ENCODE data around the gene ZNF45.

The ZNF45 gene

DNA sequence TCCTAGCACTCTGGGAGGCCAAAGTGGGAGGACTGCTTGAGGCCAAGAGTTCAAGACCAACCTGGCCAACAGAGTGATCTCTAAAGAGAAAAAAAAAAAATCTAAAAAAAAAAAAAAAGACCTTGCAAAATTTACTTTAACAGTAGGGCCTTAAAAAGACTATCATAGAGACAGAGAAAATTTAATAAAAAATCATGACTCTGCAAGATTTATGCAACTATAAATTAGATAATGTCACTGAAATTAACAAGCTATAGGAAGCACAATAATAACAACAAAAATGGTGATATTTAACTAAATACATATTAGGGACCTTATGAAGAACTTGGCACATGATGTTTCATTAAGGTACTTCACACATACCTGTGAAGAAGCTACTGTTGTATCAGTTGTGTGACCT, 11.2 kb downstream of the ZNF45 start:
- H3K36me3 ChIP-seq (ENCODE audit: control insufficient read depth in 2 of 2, insufficient read depth in 2 of 2, low read length in 2 of 2): peaks cover 74 to 77% of the 10 kb centered on the region in 2 donors
- no peak overlapping the region for H3K27ac ChIP-seq (ENCODE audit: low read depth in 2 of 2, low read length in 2 of 2)
- peaks cover 12 to 21% of the 10 kb centered on the region in 2 donors for H3K9me3 ChIP-seq (ENCODE audit: control insufficient read depth in 2 of 2, low read length in 2 of 2)
- H3K4me1 ChIP-seq (ENCODE audit: control insufficient read depth in 2 of 2, insufficient read depth in 2 of 2, low read length in 2 of 2): no peaks in the 10 kb centered on the region
- no peak overlapping the region for H3K4me3 ChIP-seq (ENCODE audit: low read length in 2 of 2)
- H3K9ac ChIP-seq (ENCODE audit: low read depth in 1 of 2, low read length in 2 of 2): no peak overlapping the region
- H3K27me3 ChIP-seq (ENCODE audit: control insufficient read depth in 2 of 2, insufficient read depth in 2 of 2, low read length in 2 of 2): no peaks in the 10 kb centered on the region

DNA sequence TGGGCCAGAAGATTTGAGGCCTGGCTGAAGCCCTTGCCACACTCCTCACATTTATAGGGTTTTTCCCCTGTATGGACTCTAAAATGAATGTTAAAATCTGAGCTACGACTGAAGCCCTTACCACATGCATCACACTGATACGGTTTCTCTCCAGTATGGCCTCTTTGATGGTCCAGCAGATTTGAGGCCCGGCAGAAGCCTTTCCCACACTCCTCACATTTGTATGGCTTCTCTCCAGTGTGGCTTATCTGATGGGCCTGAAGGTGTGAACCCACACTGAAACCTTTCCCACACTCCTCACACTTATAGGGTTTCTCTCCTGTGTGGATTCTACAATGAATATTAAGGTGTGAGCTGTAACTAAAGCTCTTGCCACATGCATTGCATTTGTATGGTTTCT, 21.0 kb downstream of the ZNF45 start:
- H3K9me3 ChIP-seq (ENCODE audit: control insufficient read depth in 2 of 2, low read length in 2 of 2): peaks cover 48 to 65% of the 10 kb centered on the region in 2 donors
- H3K4me3 ChIP-seq (ENCODE audit: low read length in 2 of 2): no peak overlapping the region
- H3K4me1 ChIP-seq (ENCODE audit: control insufficient read depth in 2 of 2, insufficient read depth in 2 of 2, low read length in 2 of 2): no peaks in the 10 kb centered on the region
- peaks cover 55 to 57% of the 10 kb centered on the region in 2 donors for H3K36me3 ChIP-seq (ENCODE audit: control insufficient read depth in 2 of 2, insufficient read depth in 2 of 2, low read length in 2 of 2)
- H3K9ac ChIP-seq (ENCODE audit: low read depth in 1 of 2, low read length in 2 of 2): no peak overlapping the region
- H3K27ac ChIP-seq (ENCODE audit: low read depth in 2 of 2, low read length in 2 of 2): no peak overlapping the region
- H3K27me3 ChIP-seq (ENCODE audit: control insufficient read depth in 2 of 2, insufficient read depth in 2 of 2, low read length in 2 of 2): no peaks in the 10 kb centered on the region

DNA sequence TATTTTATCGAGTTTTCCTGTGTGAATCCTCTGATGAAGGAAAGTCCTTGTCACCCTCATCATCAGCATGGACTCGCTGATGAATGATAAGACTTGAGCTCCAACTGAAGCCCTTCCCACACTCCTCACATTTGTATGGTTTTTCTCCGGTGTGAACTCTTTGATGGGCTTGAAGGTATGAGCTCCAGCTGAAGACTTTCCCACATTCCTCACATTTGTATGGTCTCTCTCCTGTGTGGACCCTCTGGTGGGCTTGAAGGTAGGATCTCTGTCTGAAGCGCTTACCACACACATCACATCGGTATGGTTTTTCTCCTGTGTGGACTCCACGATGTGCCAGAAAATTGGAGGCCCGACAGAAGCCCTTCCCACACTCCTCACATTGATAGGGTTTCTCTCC, 21.7 kb downstream of the ZNF45 start:
- H3K4me3 ChIP-seq (ENCODE audit: low read length in 2 of 2): peak overlapping the region in 1 of 2 donors; percentile 29
- H3K4me1 ChIP-seq (ENCODE audit: control insufficient read depth in 2 of 2, insufficient read depth in 2 of 2, low read length in 2 of 2): no peaks in the 10 kb centered on the region
- no peak overlapping the region for H3K27ac ChIP-seq (ENCODE audit: low read depth in 2 of 2, low read length in 2 of 2)
- no peaks in the 10 kb centered on the region for H3K27me3 ChIP-seq (ENCODE audit: control insufficient read depth in 2 of 2, insufficient read depth in 2 of 2, low read length in 2 of 2)
- peaks cover 48 to 51% of the 10 kb centered on the region in 2 donors for H3K36me3 ChIP-seq (ENCODE audit: control insufficient read depth in 2 of 2, insufficient read depth in 2 of 2, low read length in 2 of 2)
- no peak overlapping the region for H3K9ac ChIP-seq (ENCODE audit: low read depth in 1 of 2, low read length in 2 of 2)
- H3K9me3 ChIP-seq (ENCODE audit: control insufficient read depth in 2 of 2, low read length in 2 of 2): peaks cover 54 to 67% of the 10 kb centered on the region in 2 donors

DNA sequence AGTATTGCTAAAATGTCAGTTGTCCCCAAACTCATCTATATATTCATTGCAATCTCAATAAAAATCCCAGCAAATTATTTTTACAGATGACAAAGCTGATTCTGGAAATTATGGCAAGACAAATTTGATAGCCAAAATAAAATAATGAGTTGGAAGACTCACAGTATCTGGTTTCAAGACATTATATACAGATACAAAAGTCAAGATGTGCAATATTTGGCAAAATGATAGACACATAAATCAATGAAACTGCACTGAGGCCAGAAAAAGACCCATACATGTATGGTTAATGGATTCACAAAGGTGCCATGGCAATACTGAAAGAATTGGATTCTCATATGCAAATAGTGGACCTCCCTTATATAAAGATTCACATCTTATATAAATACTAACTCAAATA, 24.2 kb downstream of the ZNF45 start:
- Histone ChIP-seq H3K36me3 (ENCODE audit: control insufficient read depth in 2 of 2, insufficient read depth in 2 of 2, low read length in 2 of 2) (peaks cover 24 to 26% of the 10 kb centered on the region in 2 donors), H3K27me3 (ENCODE audit: control insufficient read depth in 2 of 2, insufficient read depth in 2 of 2, low read length in 2 of 2) (no peaks in the 10 kb centered on the region), H3K27ac (ENCODE audit: low read depth in 2 of 2, low read length in 2 of 2) (no peak overlapping the region), H3K9ac (ENCODE audit: low read depth in 1 of 2, low read length in 2 of 2) (no peak overlapping the region), H3K4me1 (ENCODE audit: control insufficient read depth in 2 of 2, insufficient read depth in 2 of 2, low read length in 2 of 2) (no peaks in the 10 kb centered on the region), H3K4me3 (ENCODE audit: low read length in 2 of 2) (no peak overlapping the region), H3K9me3 (ENCODE audit: control insufficient read depth in 2 of 2, low read length in 2 of 2) (peaks cover 55 to 63% of the 10 kb centered on the region in 2 donors)

DNA sequence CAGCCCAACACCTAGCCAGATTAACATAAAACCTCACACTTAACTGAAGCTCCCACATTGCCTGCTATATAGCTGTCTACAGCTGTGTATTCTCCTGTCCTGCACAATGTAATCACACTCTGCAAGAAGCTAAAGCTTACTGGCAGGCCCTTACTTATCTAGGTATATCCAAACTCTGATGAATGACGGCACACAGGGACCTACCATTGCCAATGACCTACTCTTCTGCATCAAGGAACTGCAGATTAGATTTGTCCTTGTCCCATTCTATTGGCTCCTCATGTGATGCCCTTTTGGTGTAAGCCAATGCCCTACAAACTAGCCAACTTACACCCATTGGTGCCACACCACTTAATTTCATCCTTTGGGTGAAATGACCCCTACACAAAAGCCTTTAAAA, 26.4 kb downstream of the ZNF45 start:
- H3K4me1 ChIP-seq (ENCODE audit: control insufficient read depth in 2 of 2, insufficient read depth in 2 of 2, low read length in 2 of 2): no peaks in the 10 kb centered on the region
- H3K4me3 ChIP-seq (ENCODE audit: low read length in 2 of 2): no peak overlapping the region
- peaks cover 2 to 3% of the 10 kb centered on the region in 2 donors for H3K36me3 ChIP-seq (ENCODE audit: control insufficient read depth in 2 of 2, insufficient read depth in 2 of 2, low read length in 2 of 2)
- peaks cover 38 to 46% of the 10 kb centered on the region in 2 donors for H3K9me3 ChIP-seq (ENCODE audit: control insufficient read depth in 2 of 2, low read length in 2 of 2)
- no peaks in the 10 kb centered on the region for H3K27me3 ChIP-seq (ENCODE audit: control insufficient read depth in 2 of 2, insufficient read depth in 2 of 2, low read length in 2 of 2)
- no peak overlapping the region for H3K27ac ChIP-seq (ENCODE audit: low read depth in 2 of 2, low read length in 2 of 2)
- no peak overlapping the region for H3K9ac ChIP-seq (ENCODE audit: low read depth in 1 of 2, low read length in 2 of 2)

DNA sequence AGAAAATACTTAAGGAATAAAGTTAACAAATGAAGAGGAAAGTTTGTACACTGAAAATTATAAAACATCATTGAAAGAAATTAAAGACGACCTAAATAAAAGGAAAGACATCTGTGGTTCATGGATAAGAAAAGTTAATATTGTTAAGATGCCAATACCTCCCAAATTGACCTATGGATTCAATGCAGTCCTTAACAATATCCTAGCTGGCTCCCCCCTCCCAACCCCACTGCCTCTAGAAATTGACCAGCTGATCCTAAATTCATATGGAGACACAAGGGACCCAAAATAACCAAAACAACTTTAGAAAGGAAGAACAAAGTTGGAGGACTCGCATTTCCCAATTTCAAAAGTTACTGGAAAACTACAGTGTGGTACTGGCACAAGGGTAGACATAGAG, 28.3 kb downstream of the ZNF45 start:
- H3K9ac ChIP-seq (ENCODE audit: low read depth in 1 of 2, low read length in 2 of 2): no peak overlapping the region
- peaks cover 0 to 3% of the 10 kb centered on the region in 2 donors for H3K4me1 ChIP-seq (ENCODE audit: control insufficient read depth in 2 of 2, insufficient read depth in 2 of 2, low read length in 2 of 2)
- no peaks in the 10 kb centered on the region for H3K27me3 ChIP-seq (ENCODE audit: control insufficient read depth in 2 of 2, insufficient read depth in 2 of 2, low read length in 2 of 2)
- H3K36me3 ChIP-seq (ENCODE audit: control insufficient read depth in 2 of 2, insufficient read depth in 2 of 2, low read length in 2 of 2): no peaks in the 10 kb centered on the region
- no peak overlapping the region for H3K27ac ChIP-seq (ENCODE audit: low read depth in 2 of 2, low read length in 2 of 2)
- H3K9me3 ChIP-seq (ENCODE audit: control insufficient read depth in 2 of 2, low read length in 2 of 2): peaks cover 26 to 35% of the 10 kb centered on the region in 2 donors
- H3K4me3 ChIP-seq (ENCODE audit: low read length in 2 of 2): no peak overlapping the region

DNA sequence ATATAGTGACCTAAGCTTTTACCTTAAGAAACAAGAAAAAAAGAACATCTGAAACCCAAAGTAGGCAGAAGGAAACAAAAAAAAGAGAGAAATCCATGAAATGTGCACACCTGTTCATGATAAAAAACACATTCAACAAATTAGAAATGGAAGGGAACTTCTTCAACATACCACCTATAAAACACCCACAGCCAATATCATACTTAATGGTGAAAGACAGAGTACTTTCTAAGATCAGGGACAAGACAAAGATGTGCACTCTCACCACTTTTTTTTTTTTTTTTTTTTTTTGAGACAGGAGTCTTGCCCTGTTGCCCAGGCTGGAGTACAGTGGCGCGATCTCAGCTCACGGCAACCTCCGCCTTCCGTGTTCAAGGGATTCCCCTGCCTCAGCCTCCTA, 29.2 kb downstream of the ZNF45 start:
- Histone ChIP-seq H3K9ac (ENCODE audit: low read depth in 1 of 2, low read length in 2 of 2) (no peak overlapping the region), H3K4me1 (ENCODE audit: control insufficient read depth in 2 of 2, insufficient read depth in 2 of 2, low read length in 2 of 2) (peaks cover 3 to 4% of the 10 kb centered on the region in 2 donors), H3K36me3 (ENCODE audit: control insufficient read depth in 2 of 2, insufficient read depth in 2 of 2, low read length in 2 of 2) (no peaks in the 10 kb centered on the region), H3K9me3 (ENCODE audit: control insufficient read depth in 2 of 2, low read length in 2 of 2) (peaks cover 22 to 33% of the 10 kb centered on the region in 2 donors), H3K27me3 (ENCODE audit: control insufficient read depth in 2 of 2, insufficient read depth in 2 of 2, low read length in 2 of 2) (no peaks in the 10 kb centered on the region), H3K4me3 (ENCODE audit: low read length in 2 of 2) (no peak overlapping the region), H3K27ac (ENCODE audit: low read depth in 2 of 2, low read length in 2 of 2) (no peak overlapping the region)

DNA sequence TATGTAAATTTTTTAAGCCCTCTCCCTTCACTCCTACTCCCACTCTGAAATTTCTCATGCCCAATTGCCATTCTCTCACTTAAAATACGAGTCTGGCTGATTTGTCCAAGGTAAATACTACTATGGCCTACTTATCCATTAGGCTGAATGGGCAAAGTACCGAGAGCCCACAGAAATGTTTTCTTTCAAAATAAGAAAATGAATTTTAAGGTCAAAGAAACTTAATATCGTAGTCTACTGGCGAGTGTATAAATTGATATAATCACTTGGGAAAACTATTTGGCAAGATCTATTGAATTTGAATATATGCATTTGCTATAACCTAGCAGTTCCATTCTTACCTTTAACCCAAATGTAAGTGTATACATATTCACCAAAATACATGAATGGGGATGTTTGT, 32.7 kb downstream of the ZNF45 start:
- Histone ChIP-seq H3K36me3 (ENCODE audit: control insufficient read depth in 2 of 2, insufficient read depth in 2 of 2, low read length in 2 of 2) (no peaks in the 10 kb centered on the region), H3K27ac (ENCODE audit: low read depth in 2 of 2, low read length in 2 of 2) (no peak overlapping the region), H3K4me1 (ENCODE audit: control insufficient read depth in 2 of 2, insufficient read depth in 2 of 2, low read length in 2 of 2) (peaks cover 3 to 5% of the 10 kb centered on the region in 2 donors), H3K9ac (ENCODE audit: low read depth in 1 of 2, low read length in 2 of 2) (no peak overlapping the region), H3K9me3 (ENCODE audit: control insufficient read depth in 2 of 2, low read length in 2 of 2) (peaks cover 13% of the 10 kb centered on the region in 2 donors), H3K4me3 (ENCODE audit: low read length in 2 of 2) (peak overlapping the region; percentile 75 to 94), H3K27me3 (ENCODE audit: control insufficient read depth in 2 of 2, insufficient read depth in 2 of 2, low read length in 2 of 2) (no peaks in the 10 kb centered on the region)

DNA sequence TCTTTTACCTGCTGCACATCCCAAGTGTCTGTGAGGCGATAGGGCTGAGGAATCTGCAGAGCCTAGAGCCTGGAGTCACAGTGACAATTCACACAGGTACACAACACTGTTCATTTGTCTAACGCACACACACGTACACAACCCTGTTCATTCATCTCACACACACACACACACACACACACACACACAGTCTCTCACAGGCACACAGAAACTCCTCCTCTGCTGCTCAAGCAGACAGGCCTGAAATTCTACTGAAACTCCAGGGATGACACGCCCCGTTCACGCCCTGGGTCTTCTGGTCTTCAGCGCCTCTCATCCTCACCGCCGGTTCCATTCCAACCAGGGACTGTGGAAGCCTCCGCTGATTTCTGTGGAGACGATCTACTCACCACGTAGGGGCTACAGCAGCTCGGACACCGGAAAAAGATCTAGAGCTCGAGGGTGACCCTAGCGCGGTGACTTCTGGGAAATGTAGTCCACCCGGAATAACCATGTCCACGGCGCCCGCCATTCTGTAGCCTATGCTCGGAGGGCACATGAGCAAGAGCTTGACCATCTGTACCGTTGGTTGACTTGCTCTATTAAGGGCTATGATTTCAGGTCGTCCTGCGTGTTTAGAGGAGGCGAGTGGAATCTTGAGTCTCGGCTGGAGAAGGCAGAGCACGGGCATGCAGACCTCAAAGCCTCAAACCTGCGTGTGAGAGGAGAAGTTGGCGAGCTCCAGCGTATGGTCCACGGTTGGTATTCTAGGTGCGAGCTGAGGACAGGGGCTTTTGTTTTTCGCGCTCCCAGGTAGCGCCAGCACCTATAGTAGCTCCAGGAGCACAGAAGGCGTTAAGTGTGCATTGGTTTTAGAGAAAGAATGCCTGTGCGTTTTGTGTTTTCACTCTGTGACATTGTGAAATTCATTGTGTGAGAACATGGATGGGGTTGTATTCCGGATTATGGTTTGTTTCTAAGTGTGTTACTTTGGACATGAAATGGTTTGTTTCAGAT, 33.4 kb downstream of the ZNF45 start:
- H3K27ac ChIP-seq (ENCODE audit: low read depth in 2 of 2, low read length in 2 of 2): no peak overlapping the region
- no peaks in the 10 kb centered on the region for H3K36me3 ChIP-seq (ENCODE audit: control insufficient read depth in 2 of 2, insufficient read depth in 2 of 2, low read length in 2 of 2)
- no peaks in the 10 kb centered on the region for H3K27me3 ChIP-seq (ENCODE audit: control insufficient read depth in 2 of 2, insufficient read depth in 2 of 2, low read length in 2 of 2)
- peak overlapping the region; percentile 24 to 44 for H3K9ac ChIP-seq (ENCODE audit: low read depth in 1 of 2, low read length in 2 of 2)
- H3K4me1 ChIP-seq (ENCODE audit: control insufficient read depth in 2 of 2, insufficient read depth in 2 of 2, low read length in 2 of 2): peaks cover 3 to 5% of the 10 kb centered on the region in 2 donors
- peaks cover 8 to 13% of the 10 kb centered on the region in 2 donors for H3K9me3 ChIP-seq (ENCODE audit: control insufficient read depth in 2 of 2, low read length in 2 of 2)
- H3K4me3 ChIP-seq (ENCODE audit: low read length in 2 of 2): peak overlapping the region; percentile 75 to 94

DNA sequence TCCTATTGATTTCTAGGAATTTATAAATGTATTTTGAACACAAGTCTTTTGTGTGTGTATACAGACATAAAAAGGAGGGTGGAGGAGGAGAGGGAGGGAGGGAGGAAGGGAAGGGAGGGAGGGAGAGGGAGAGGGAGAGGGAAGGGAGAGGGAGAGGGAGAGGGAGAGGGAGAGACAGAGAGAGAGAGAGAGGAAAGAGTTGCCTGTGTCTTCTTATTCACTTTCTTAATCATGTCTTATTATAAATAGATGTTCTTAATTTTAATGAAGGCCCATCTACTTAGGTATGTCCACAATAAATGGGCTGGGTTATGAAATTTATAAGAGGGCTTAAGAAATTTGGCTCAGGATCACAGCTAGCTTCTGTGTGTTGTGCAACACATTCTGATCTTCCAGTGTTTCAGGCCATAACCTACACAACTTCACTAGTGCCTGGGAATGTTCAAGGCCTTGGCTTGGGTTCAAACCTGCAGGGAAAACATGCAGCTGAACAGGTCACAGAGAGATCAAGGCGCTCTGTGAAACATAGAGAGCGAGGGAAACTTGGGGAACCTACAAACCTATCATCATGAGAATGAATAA, 39.3 kb downstream of the ZNF45 start:
- Histone ChIP-seq H3K4me1 (ENCODE audit: control insufficient read depth in 2 of 2, insufficient read depth in 2 of 2, low read length in 2 of 2) (peaks cover 0 to under 1% of the 10 kb centered on the region in 2 donors), H3K27ac (ENCODE audit: low read depth in 2 of 2, low read length in 2 of 2) (no peak overlapping the region), H3K27me3 (ENCODE audit: control insufficient read depth in 2 of 2, insufficient read depth in 2 of 2, low read length in 2 of 2) (no peaks in the 10 kb centered on the region), H3K9me3 (ENCODE audit: control insufficient read depth in 2 of 2, low read length in 2 of 2) (peaks cover 2 to 10% of the 10 kb centered on the region in 2 donors), H3K36me3 (ENCODE audit: control insufficient read depth in 2 of 2, insufficient read depth in 2 of 2, low read length in 2 of 2) (no peaks in the 10 kb centered on the region), H3K9ac (ENCODE audit: low read depth in 1 of 2, low read length in 2 of 2) (no peak overlapping the region), H3K4me3 (ENCODE audit: low read length in 2 of 2) (no peak overlapping the region)
